HL-60/S4 treated with phorbol 12-myristate 13-acetate at 8.2 ng/mL for 4 days and 3 days (cell line): ENCODE measurements around the gene MEGF10.

Experiments
- in situ Hi-C: fragments of 300-500 bp; cut with MboI; formaldehyde crosslinking; loops from 2 replicates; pipeline ENCODE4 v1.15.0; 2022; ENCODE audit warnings: low sequenced_read_pairs

Gene MEGF10

GRCh38 chr5:127297348-127298035 lies 6.9 kb downstream of the MEGF10 start:
- in situ Hi-C loops: no loop called here

- in situ Hi-C loops: no loop called here
Observed at GRCh38 chr5:127298036-127298429, 7.4 kb downstream of the MEGF10 start.

- in situ Hi-C loops: no loop called here
Observed at GRCh38 chr5:127298656-127299055, 8.1 kb downstream of the MEGF10 start.

- in situ Hi-C loops: loop anchor here (25.0 kb wide), 1 partner anchor 637 kb away; no protein-coding TSS in a partner anchor
Observed at GRCh38 chr5:127299678-127300077, 9.1 kb downstream of the MEGF10 start.

- in situ Hi-C loops: loop anchor here (25.0 kb wide), 1 partner anchor 640 kb away; no protein-coding TSS in a partner anchor
Observed at GRCh38 chr5:127302509-127302908, 11.9 kb downstream of the MEGF10 start.

- in situ Hi-C loops: loop anchor here (25.0 kb wide), 1 partner anchor 641 kb away; no protein-coding TSS in a partner anchor
Observed at GRCh38 chr5:127303404-127303803, 12.8 kb downstream of the MEGF10 start.

- in situ Hi-C loops: loop anchor here (25.0 kb wide), 1 partner anchor 643 kb away; no protein-coding TSS in a partner anchor
Observed at GRCh38 chr5:127305493-127305892, 14.9 kb downstream of the MEGF10 start.

GRCh38 chr5:127306036-127306435 lies 15.4 kb downstream of the MEGF10 start:
- in situ Hi-C loops: loop anchor here (25.0 kb wide), 1 partner anchor 644 kb away; no protein-coding TSS in a partner anchor

- in situ Hi-C loops: loop anchor here (25.0 kb wide), 1 partner anchor 644 kb away; no protein-coding TSS in a partner anchor
Observed at GRCh38 chr5:127306647-127307046, 16.1 kb downstream of the MEGF10 start.

GRCh38 chr5:127307868-127308267 lies 17.3 kb downstream of the MEGF10 start:
- in situ Hi-C loops: loop anchor here (25.0 kb wide), 1 partner anchor 646 kb away; no protein-coding TSS in a partner anchor

- in situ Hi-C loops: loop anchor here (25.0 kb wide), 1 partner anchor 646 kb away; no protein-coding TSS in a partner anchor
Observed at GRCh38 chr5:127308325-127308724, 17.7 kb downstream of the MEGF10 start.

- in situ Hi-C loops: loop anchor here (25.0 kb wide), 1 partner anchor 647 kb away; no protein-coding TSS in a partner anchor
Observed at GRCh38 chr5:127308945-127309344, 18.3 kb downstream of the MEGF10 start.

- in situ Hi-C loops: loop anchor here (25.0 kb wide), 1 partner anchor 649 kb away; no protein-coding TSS in a partner anchor
Observed at GRCh38 chr5:127311349-127311748, 20.8 kb downstream of the MEGF10 start.

- in situ Hi-C loops: loop anchor here (25.0 kb wide), 1 partner anchor 650 kb away; no protein-coding TSS in a partner anchor
Observed at GRCh38 chr5:127311781-127312525, 21.4 kb downstream of the MEGF10 start.

GRCh38 chr5:127313379-127313778 lies 22.8 kb downstream of the MEGF10 start:
- in situ Hi-C loops: loop anchor here (25.0 kb wide), 1 partner anchor 651 kb away; no protein-coding TSS in a partner anchor

- in situ Hi-C loops: loop anchor here (25.0 kb wide), 1 partner anchor 652 kb away; no protein-coding TSS in a partner anchor
Observed at GRCh38 chr5:127313847-127314473, 23.4 kb downstream of the MEGF10 start.

- in situ Hi-C loops: loop anchor here (25.0 kb wide), 1 partner anchor 654 kb away; no protein-coding TSS in a partner anchor
Observed at GRCh38 chr5:127316011-127316410, 25.4 kb downstream of the MEGF10 start.

GRCh38 chr5:127317385-127317784 lies 26.8 kb downstream of the MEGF10 start:
- in situ Hi-C loops: loop anchor here (25.0 kb wide), 1 partner anchor 655 kb away; no protein-coding TSS in a partner anchor

- in situ Hi-C loops: loop anchor here (25.0 kb wide), 1 partner anchor 658 kb away; no protein-coding TSS in a partner anchor
Observed at GRCh38 chr5:127320032-127320965, 29.7 kb downstream of the MEGF10 start.
